Activated naive CD8-positive, alpha-beta T cell treated with anti-CD3 and anti-CD28 coated beads, Interleukin-2, amount 50 U/mL, for 24 hours (primary cell): ENCODE results near the gene PIP5K1B.
A peak's percentile ranks its signal among the peaks of the same experiment; 100 is the strongest.
"Not testable (repeated sequence)": the region's sequence is repeated elsewhere in the genome, so short reads cannot be mapped to it uniquely, and the experiment has no call there.

Experiments used
- ATAC-seq: fragments of 150-1000 bp; cut with Tn5 transposase; one replicate; pipeline ENCODE4 v1.10.0; 2021
- DNase-seq: peaks from one replicate; pipeline ENCODE4 v3.0.0; 2021
- H3K27ac Mint-ChIP-seq: one replicate; pipeline ENCODE4 v1.8.0; 2021; ENCODE audit warnings: mild to moderate bottlenecking, mixed read lengths
- H3K27me3 Mint-ChIP-seq: one replicate; pipeline ENCODE4 v1.8.0; 2021; ENCODE audit warnings: mixed read lengths
- H3K36me3 Mint-ChIP-seq: one replicate; pipeline ENCODE4 v1.8.0; 2021; ENCODE audit warnings: low read depth, mixed read lengths
- H3K4me1 Mint-ChIP-seq: one replicate; pipeline ENCODE4 v1.8.0; 2021; ENCODE audit warnings: mixed read lengths
- H3K4me3 Mint-ChIP-seq: one replicate; pipeline ENCODE4 v1.8.0; 2021; ENCODE audit warnings: mild to moderate bottlenecking, moderate library complexity, mixed read lengths
- H3K9me3 Mint-ChIP-seq: one replicate; pipeline ENCODE4 v1.8.0; 2021; ENCODE audit warnings: mixed read lengths

Gene PIP5K1B

GRCh38 chr9:69040646-69041045 lies 335.6 kb downstream of the PIP5K1B start:
- no peaks in the 10 kb centered on the region for H3K27me3 Mint-ChIP-seq
- no peaks in the 10 kb centered on the region for H3K9me3 Mint-ChIP-seq
- peaks cover 26% of the 10 kb centered on the region for H3K4me1 Mint-ChIP-seq
- H3K4me3 Mint-ChIP-seq: no peak overlapping the region
- H3K27ac Mint-ChIP-seq: no peak overlapping the region
- no peak for DNase-seq
- no peak for ATAC-seq
- peaks cover 7% of the 10 kb centered on the region for H3K36me3 Mint-ChIP-seq

DNA sequence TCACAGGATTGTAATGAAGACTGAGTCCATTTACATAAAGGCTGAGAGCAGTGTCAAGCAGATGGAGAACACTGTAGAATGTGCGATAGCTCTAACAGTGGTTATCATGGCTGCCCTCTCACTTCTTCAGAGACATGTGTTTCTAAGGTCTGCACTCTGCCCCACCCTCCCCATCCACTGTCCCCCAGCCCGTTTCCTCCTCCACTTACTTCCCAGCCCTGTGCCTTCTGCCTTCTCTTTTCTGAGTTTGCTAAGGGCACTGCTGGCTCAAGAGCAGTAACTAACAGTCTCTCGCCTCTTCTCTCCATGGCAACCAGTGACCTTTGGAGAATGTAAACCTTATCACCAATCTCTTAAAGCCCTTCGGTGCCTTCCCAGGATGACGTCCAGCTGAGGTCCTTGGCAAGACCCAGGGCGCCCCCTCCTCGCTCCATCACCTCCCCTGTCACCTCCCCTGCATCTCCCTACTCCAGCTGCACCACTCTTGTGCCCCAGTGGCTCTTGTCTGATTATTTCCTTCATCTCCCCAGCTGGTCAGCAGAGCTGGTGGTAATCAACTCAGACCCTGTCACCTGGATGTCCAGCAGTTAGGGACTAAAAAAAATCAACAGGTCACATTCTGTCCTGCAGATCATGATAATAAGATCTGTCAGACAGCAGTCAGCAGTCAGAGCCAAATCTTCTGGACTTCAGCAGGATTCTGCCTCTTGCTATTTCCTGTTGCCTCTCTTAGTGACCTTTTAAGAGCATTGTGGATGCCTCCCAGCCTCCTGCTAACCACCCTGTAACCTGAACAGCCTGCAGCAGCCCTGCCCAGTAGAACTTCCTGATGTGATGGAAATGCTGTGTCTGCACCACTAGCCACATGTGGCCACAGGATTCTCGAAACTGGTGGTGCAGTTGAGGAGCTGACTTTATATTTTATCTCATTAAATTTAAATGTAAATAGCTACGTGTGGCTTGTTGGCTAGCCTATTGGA lies 339.5 kb downstream of the PIP5K1B start:
- peak; percentile 92 for ATAC-seq
- Mint-ChIP-seq H3K36me3 (peaks cover 16% of the 10 kb centered on the region), H3K27ac (peak overlapping the region; percentile 62), H3K27me3 (no peaks in the 10 kb centered on the region), H3K9me3 (no peaks in the 10 kb centered on the region), H3K4me3 (no peak overlapping the region), H3K4me1 (peaks cover 13% of the 10 kb centered on the region)
- DNase-seq: peak; percentile 14

DNA sequence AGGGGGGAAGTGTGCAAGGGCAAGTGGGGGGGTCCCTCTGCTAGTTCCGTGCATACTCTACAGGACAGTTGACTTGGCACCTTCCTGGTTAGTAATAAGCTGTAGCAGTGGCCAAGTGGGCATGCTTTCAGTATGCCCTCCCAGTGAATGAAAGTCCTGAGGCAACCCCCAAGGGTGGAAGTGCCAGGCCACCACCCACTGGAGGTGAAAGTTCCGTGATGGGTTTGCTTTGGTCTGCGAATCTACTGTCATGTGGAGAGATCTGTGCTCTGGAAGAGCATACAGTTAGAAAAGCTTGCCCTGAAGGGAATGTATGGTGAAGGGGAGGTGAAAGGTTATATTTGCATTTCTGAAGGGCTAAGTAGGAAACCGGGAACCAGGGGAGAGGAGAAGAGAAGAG lies 340.8 kb downstream of the PIP5K1B start:
- no peak for ATAC-seq
- H3K27ac Mint-ChIP-seq: no peak overlapping the region
- DNase-seq: no peak
- H3K4me1 Mint-ChIP-seq: peaks cover 13% of the 10 kb centered on the region
- H3K4me3 Mint-ChIP-seq: no peak overlapping the region
- H3K9me3 Mint-ChIP-seq: no peaks in the 10 kb centered on the region
- H3K27me3 Mint-ChIP-seq: no peaks in the 10 kb centered on the region
- H3K36me3 Mint-ChIP-seq: peaks cover 10% of the 10 kb centered on the region

DNA sequence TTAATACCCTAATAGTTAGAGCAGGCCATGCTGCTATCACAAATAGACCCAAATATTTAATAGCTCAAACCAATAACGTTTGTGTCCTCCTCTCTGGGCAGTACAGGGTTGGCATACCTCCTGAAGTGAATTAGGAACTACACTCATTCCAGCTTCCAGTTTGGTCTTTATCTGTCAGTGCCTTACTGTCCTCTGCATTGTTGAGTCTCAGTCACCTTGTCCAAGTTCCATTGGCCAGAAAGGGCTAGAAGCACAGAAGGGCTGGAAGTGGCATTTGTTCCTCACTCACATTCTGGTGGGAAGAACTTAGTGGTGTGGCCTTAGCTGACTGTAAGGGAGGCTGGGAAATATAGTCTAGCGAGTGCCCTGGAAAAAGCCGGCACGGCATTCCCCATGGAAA lies 341.7 kb downstream of the PIP5K1B start:
- Mint-ChIP-seq H3K4me1 (peaks cover 9% of the 10 kb centered on the region), H3K9me3 (no peaks in the 10 kb centered on the region)

DNA sequence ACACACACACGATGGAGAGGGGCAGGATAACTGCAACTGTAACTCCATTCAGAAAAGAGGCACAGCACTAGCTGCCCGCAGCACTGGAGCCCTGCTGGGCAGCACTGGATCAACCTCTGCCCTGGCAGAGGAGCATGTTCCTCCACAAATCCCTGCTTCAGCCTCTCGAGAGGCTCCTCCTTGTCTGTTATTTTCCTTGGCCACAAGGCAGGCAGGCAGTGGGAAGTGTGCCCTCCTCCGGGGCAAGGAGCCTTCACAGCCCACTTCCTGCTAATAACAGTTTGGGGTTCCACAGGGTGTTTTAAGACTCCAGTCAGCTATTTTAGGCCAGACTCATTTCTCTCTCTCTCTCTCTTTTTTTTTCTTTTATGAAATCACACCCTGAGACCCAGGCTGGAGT lies 342.3 kb downstream of the PIP5K1B start:
- no peak overlapping the region for H3K4me3 Mint-ChIP-seq
- H3K4me1 Mint-ChIP-seq: peaks cover 9% of the 10 kb centered on the region
- H3K27me3 Mint-ChIP-seq: no peaks in the 10 kb centered on the region
- DNase-seq (no peak), ATAC-seq (no peak)
- no peaks in the 10 kb centered on the region for H3K9me3 Mint-ChIP-seq
- no peak overlapping the region for H3K27ac Mint-ChIP-seq
- H3K36me3 Mint-ChIP-seq: peaks cover 10% of the 10 kb centered on the region

More for the DNA sequence above, 341.7 kb downstream of the PIP5K1B start:
- H3K36me3 Mint-ChIP-seq: peaks cover 10% of the 10 kb centered on the region
- H3K27ac Mint-ChIP-seq: no peak overlapping the region
- no peak for DNase-seq
- no peak for ATAC-seq
- no peaks in the 10 kb centered on the region for H3K27me3 Mint-ChIP-seq
- no peak overlapping the region for H3K4me3 Mint-ChIP-seq

DNA sequence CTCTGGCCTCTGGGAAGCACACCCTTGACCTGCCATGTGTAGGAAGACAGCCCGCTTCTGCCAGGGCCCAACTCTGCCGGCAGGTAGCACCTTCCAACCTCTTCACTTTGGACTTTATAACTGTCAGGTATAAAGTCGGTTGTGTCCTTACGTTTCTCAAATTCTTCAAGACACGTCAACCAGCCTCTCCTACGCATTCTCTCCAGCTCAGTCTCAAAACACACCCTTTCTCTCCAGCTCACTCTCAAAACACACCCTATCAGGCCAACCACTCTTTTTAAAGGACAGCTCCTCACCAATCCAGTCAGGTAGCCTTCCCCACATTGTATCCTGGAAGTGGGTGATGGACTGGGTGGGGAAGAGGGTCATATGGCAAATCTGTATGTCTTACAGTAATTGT lies 344.1 kb downstream of the PIP5K1B start:
- no peak for ATAC-seq
- Mint-ChIP-seq H3K27ac (no peak overlapping the region), H3K4me3 (no peak overlapping the region)

DNA sequence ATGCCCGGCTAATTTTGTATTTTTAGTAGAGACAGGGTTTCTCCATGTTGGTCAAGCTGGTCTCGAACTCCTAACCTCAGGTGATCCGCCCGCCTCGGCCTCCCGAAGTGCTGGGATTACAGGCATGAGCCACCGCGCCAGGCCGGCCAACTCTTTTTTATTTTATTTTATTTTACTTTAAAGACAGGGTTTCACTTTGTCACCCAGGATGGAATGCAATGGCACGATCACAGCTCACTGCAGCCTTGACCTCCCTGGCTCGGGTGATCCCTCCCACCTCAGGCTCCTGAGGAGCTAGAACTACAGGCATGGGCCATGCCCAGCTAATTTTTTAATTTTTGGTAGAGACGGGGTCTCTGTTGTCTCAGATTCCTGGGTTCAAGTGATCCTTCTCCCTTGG lies 345.9 kb downstream of the PIP5K1B start:
- DNase-seq, H3K4me1 Mint-ChIP-seq: not testable (repeated sequence)
- peaks cover 10% of the 10 kb centered on the region for H3K36me3 Mint-ChIP-seq

More for the DNA sequence above, 344.1 kb downstream of the PIP5K1B start:
- no peaks in the 10 kb centered on the region for H3K27me3 Mint-ChIP-seq
- peaks cover 9% of the 10 kb centered on the region for H3K4me1 Mint-ChIP-seq
- peaks cover 10% of the 10 kb centered on the region for H3K36me3 Mint-ChIP-seq
- no peaks in the 10 kb centered on the region for H3K9me3 Mint-ChIP-seq
- DNase-seq: no peak

GRCh38 chr9:69054989-69055388 lies 349.9 kb downstream of the PIP5K1B start:
- no peak for ATAC-seq
- Mint-ChIP-seq H3K27ac (no peak overlapping the region), H3K9me3 (no peaks in the 10 kb centered on the region), H3K27me3 (no peaks in the 10 kb centered on the region), H3K4me1 (peaks cover 4% of the 10 kb centered on the region), H3K36me3 (peaks cover 18% of the 10 kb centered on the region), H3K4me3 (no peak overlapping the region)
- DNase-seq: no peak

More for the DNA sequence above, 345.9 kb downstream of the PIP5K1B start:
- not testable (repeated sequence) for H3K27me3 Mint-ChIP-seq, H3K27ac Mint-ChIP-seq, ATAC-seq, H3K9me3 Mint-ChIP-seq, H3K4me3 Mint-ChIP-seq

- ATAC-seq (no peak), DNase-seq (no peak)
- Mint-ChIP-seq H3K4me3 (no peak overlapping the region), H3K36me3 (peaks cover 21% of the 10 kb centered on the region), H3K9me3 (no peaks in the 10 kb centered on the region), H3K4me1 (peaks cover 10% of the 10 kb centered on the region), H3K27me3 (no peaks in the 10 kb centered on the region), H3K27ac (no peak overlapping the region)
Observed at GRCh38 chr9:69056191-69056815, 351.3 kb downstream of the PIP5K1B start.

GRCh38 chr9:69058101-69058500 lies 353.1 kb downstream of the PIP5K1B start:
- DNase-seq (no peak), ATAC-seq (no peak)
- no peaks in the 10 kb centered on the region for H3K27me3 Mint-ChIP-seq
- H3K27ac Mint-ChIP-seq: no peak overlapping the region
- H3K36me3 Mint-ChIP-seq: peaks cover 24% of the 10 kb centered on the region
- H3K4me3 Mint-ChIP-seq: no peak overlapping the region
- no peaks in the 10 kb centered on the region for H3K9me3 Mint-ChIP-seq
- peaks cover 10% of the 10 kb centered on the region for H3K4me1 Mint-ChIP-seq
